Activated T-helper 2 cell treated with anti-CD3 and anti-CD28 coated beads, Interferon-gamma antibody, Interleukin-2, Interleukin-4, amounts not matched to agents 10 μg/mL and 5 μg/mL and 100 μg/mL, durations not matched to agents 14 hours and 24 hours and 36 hours (primary cell): Measurements from ENCODE around the gene HLCS. TPM values are rescaled to one million over a fixed set of nuclear protein-coding genes. Genes with fewer than 3 reads are reported as not detected.
"Not testable (repeated sequence)": the region's sequence is repeated elsewhere in the genome, so short reads cannot be mapped to it uniquely, and the experiment has no call there.

Experiments used
- DNase-seq: peaks from one replicate; pipeline ENCODE4 v3.0.0; 2021; ENCODE audit warnings: low spot score
- H3K27ac Mint-ChIP-seq: one replicate; pipeline ENCODE4 v1.8.0; 2021; ENCODE audit warnings: mixed read lengths
- H3K27me3 Mint-ChIP-seq: one replicate; pipeline ENCODE4 v1.8.0; 2021; ENCODE audit warnings: low read depth, mixed read lengths
- H3K36me3 Mint-ChIP-seq: one replicate; pipeline ENCODE4 v1.8.0; 2021; ENCODE audit warnings: low read depth, mixed read lengths
- H3K4me1 Mint-ChIP-seq: one replicate; pipeline ENCODE4 v1.8.0; 2021; ENCODE audit warnings: low read depth, mixed read lengths
- H3K4me3 Mint-ChIP-seq: one replicate; pipeline ENCODE4 v1.8.0; 2021; ENCODE audit warnings: low read depth, mild to moderate bottlenecking, moderate library complexity, mixed read lengths
- H3K9me3 Mint-ChIP-seq: one replicate; pipeline ENCODE4 v1.8.0; 2021; ENCODE audit warnings: mixed read lengths
- intact Hi-C: fragments of 100-400 bp; cut with micrococcal nuclease; formaldehyde crosslinking; loops from one replicate; pipeline ENCODE4 v1.15.1; 2023
- total RNA-seq: library from RNA; stranded (reverse); gene quantifications from 2 replicates; pipeline ENCODE4 v1.2.3, GENCODE V29; 2022

Gene HLCS
- 17.2 and 18.7 TPM in 2 replicates for total RNA-seq

DNA sequence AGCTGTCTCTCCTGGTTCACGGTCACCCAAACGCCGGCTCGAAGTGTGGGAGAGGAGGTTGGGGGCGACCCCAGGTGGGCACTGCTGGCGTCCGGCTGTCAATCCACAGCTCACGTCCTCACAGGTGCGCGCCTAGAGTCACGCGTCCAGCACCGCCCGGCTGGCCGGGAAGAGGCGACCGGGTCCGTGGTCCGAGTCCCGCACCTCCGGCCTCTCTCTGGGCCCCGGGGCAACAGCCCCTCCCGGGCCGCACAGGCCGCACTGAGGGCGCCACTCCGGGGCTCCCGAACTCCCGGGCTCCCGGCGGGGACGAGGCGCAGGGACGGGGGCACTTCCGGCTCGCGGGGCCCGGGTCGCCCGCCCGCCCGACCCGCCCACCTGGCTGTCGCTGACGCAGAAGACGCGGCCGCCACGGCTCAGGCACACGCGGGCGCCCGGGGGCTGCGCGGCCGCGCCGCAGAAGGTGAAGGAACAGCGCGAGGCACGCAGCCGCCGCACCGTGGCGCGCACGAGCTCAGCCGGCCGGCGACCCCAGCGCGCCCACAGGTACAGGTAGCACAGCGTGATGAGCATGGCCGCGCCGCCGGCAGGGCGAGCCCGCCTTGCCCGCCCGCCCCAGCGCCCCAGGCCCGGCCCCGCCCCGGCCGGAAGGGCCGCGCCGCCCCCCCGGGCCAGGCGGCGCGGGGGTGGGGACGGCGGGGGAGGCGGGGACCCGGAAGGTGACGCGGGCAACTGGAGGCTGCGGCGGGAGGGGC is at the start of gene HLCS:
HLCS (minus strand) TSS at position 604 of the 755 bp plus-strand sequence; CDS start at position 573, 31 bp downstream.
- H3K4me1 Mint-ChIP-seq: peaks cover 20% of the 10 kb centered on the region
- DNase-seq: peak; percentile 66
- no peaks in the 10 kb centered on the region for H3K9me3 Mint-ChIP-seq
- H3K27ac Mint-ChIP-seq: peak within 1 kb of the TSS; percentile 80
- intact Hi-C loops: loop anchor here (1.0 to 10.0 kb wide), 4 partner anchors 41 to 599 kb away; partner anchors contain the start of gene RIPPLY3
- H3K4me3 Mint-ChIP-seq: peak within 1 kb of the TSS; percentile 84
- H3K36me3 Mint-ChIP-seq: peaks cover 7% of the 10 kb centered on the region
- H3K27me3 Mint-ChIP-seq: no peaks in the 10 kb centered on the region

DNA sequence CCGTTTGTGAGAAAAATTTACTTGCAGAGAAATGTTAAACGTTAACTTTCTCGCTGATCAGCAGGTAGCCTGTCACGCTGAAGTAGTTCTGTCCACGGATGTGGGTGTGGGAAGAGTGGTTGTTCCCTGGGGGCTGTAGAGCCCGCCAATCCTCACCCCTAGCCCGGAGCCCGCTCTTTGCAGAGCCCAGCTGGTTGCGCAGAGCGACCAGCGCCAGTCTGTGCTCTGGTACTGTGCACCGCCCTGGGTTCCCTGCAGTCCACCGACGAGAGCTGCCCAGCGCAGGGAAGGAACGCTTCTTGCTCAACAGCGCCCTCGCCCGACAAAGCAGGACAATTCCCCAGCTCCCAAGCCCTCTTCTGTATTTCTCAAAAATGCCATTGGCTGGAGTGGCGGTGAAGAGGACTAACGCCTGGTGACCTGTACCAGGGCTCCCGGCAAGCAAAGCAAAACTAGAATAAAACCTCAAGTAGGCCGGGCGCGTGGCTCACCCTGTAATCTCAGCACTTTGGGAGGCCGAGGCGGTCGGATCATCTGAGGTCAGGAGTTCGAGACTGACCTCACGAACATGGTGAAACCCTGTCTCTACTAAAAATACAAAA is 43.4 kb upstream of the HLCS start:
- Mint-ChIP-seq H3K36me3 (no peaks in the 10 kb centered on the region), H3K27me3 (peaks cover 34% of the 10 kb centered on the region), H3K27ac (no peak overlapping the region), H3K4me1 (peaks cover 13% of the 10 kb centered on the region), H3K9me3 (no peaks in the 10 kb centered on the region), H3K4me3 (peak overlapping the region; percentile 62)
- intact Hi-C loops: loop anchor here (1.0 to 5.0 kb wide), 2 partner anchors 43 to 71 kb away; partner anchors contain the start of gene HLCS
- peak; percentile 69 for DNase-seq

DNA sequence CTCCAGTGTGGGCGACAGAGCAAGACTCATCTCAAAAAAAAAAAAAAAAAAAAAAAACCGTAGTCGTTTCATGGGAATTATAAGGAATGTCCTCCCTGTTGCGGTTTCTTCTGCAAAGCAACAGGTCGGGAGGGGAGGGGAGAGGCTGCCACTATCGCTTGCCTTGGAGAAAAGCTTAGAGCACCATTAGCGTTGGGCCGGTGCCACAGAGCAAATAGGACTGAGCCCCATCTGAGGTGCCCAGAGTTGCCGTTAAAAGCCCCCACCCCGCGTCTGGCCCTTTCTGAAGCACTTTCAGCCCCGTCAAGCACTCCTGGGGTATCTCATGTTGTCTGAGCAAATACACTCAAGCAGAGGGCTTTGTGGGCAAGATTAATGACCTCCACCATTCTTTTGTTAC is 42.3 kb upstream of the HLCS start:
- Mint-ChIP-seq H3K27me3 (peaks cover 32% of the 10 kb centered on the region), H3K9me3 (no peaks in the 10 kb centered on the region), H3K27ac (no peak overlapping the region), H3K4me3 (no peak overlapping the region), H3K36me3 (no peaks in the 10 kb centered on the region), H3K4me1 (peaks cover 13% of the 10 kb centered on the region)
- intact Hi-C loops: loop anchor here (5.0 kb wide), 1 partner anchor 41 kb away; the partner anchor contains the start of gene HLCS
- DNase-seq: no peak

DNA sequence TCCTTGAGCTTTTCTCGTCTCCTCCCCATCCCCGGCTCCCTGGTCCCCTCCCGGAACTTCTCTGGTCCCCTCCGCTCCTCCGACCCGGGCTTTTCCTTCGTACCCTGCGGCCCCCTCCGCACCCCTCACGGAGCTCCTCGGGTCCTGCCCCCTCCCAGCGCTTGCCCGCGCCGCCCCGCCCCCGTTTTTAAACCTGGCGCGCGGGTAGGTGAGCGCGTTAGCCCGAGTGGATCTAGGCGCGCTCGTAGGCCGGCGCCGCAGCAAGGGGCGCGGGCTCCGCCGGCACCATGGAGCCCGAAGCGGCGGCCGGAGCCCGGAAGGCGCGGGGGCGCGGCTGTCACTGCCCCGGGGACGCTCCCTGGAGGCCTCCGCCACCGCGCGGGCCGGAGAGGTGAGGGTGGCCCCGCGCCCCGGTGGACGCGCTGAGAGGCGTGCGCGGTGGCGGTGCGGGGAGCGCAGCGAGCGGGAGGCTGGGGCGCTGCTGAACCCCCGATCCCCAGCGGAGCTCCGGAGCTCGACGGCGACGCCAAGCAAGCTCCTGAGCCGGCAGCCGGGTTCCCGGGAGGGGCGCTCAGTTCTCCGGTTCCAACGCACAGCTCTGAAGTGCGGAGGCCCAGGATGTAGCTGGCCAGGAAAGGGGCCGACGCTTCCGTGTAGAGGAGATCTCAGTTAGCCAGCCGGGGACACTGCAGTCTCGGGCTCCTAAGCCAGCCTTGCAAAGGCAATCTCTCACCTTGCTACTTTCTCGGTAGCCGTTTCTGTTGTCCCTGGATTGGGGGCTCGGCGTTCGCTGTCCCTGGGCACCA is 40.2 kb upstream of the HLCS start, which contains the start of gene RIPPLY3:
RIPPLY3 (plus strand) TSS at position 217 of the 806 bp plus-strand sequence; CDS start at position 288, 71 bp downstream.
- Mint-ChIP-seq H3K4me3 (peak within 1 kb of the TSS; percentile 61), H3K27ac (no peak within 1 kb of the TSS), H3K4me1 (peaks cover 15% of the 10 kb centered on the region), H3K9me3 (no peaks in the 10 kb centered on the region), H3K36me3 (no peaks in the 10 kb centered on the region), H3K27me3 (peaks cover 34% of the 10 kb centered on the region)
- no peak for DNase-seq
- intact Hi-C loops: loop anchor here (5.0 kb wide), 1 partner anchor 39 kb away; the partner anchor contains the start of gene HLCS

DNA sequence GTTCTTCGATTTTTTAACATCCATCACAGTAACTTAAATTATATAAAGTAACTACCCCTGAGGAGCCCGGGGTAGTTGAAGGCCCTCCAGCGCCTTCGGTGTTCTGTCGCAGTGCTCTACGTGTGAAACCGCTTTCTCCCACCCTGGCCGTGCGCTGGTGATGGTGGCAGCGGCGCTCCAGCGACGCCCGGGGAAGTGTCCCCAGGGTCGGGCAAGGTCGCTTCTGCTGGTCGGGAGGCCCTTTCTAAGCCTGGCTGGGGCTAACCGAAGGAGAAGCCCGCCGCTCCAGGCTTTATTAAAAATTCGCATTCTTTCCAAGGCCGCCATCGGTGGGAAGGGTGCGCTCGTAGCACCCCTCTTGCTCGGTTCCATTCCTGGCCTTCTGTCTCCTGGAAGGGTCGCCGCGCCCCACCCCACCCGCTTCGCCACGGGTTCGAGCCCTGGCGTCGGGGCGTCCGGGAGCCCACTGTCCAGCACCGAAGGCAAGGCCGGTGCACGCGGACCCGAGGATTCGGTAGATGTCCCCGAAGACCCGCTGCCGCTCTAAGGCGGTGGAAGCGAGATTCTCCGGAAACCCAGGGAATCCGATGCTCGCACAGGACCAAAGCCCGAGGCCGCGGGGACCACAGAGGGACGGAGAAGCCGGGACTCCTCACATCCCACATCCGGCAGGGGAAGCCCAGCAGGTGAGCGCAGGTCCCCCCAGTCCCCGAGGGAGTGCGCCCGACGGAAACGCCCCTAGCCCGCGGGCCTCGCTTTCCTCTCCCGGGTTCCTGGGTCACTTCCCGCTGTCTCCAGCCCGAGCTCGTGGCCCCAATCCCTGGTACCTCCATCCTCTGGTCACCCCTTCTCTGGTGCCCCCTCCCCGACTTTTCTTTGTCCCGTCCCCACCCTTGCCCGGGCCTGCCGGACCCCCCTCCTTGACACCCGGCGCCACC is 39.3 kb upstream of the HLCS start:
- intact Hi-C loops: loop anchor here (5.0 kb wide), 1 partner anchor 39 kb away; the partner anchor contains the start of gene HLCS
- no peak overlapping the region for H3K27ac Mint-ChIP-seq
- no peaks in the 10 kb centered on the region for H3K9me3 Mint-ChIP-seq
- no peaks in the 10 kb centered on the region for H3K36me3 Mint-ChIP-seq
- peaks cover 21% of the 10 kb centered on the region for H3K4me1 Mint-ChIP-seq
- H3K4me3 Mint-ChIP-seq: peak overlapping the region; percentile 17
- H3K27me3 Mint-ChIP-seq: peaks cover 34% of the 10 kb centered on the region
- no peak for DNase-seq

DNA sequence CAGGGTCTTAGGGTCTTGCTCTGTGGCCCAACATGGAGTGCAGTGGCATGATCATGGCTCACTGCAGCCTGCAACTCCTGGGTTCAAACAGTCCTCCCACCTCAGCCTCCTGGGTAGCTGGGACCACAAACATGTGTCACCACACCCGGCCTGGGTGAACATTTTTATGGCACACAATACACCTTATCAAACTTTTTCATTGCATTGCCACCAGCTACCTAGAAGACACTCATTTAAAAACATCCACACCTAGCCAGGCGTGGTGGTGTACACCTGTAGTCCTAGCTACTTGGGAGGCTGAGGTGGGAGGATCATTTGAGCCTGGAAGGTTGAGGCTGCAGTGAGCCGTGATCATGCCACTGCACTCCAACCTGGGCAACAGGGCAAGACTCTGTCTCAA is 37.4 kb upstream of the HLCS start:
- intact Hi-C loops, H3K27ac Mint-ChIP-seq, H3K4me3 Mint-ChIP-seq, H3K9me3 Mint-ChIP-seq, DNase-seq, H3K36me3 Mint-ChIP-seq: not testable (repeated sequence)
- Mint-ChIP-seq H3K27me3 (peaks cover 27% of the 10 kb centered on the region), H3K4me1 (peaks cover 18% of the 10 kb centered on the region)

DNA sequence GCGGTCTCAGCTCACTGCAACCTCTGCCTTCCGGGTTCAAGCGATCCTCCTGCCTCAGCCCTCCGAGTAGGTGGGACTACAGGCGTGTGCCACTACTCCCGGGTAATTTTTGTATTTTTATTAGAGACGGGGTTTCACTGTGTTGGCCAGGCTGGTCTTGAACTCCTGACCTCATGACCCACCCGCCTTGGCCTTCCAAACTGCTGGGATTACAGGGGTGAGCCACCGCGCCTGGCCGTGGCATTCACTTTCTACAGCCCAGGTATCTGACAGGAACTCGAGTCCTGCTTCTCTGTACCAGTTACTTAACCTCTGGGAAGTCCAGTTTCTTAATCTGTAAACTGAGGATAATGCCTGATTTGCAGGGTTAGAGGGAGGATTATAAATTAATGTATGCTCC is 36.4 kb upstream of the HLCS start:
- H3K4me1 Mint-ChIP-seq: peaks cover 18% of the 10 kb centered on the region
- H3K4me3 Mint-ChIP-seq, H3K36me3 Mint-ChIP-seq, H3K9me3 Mint-ChIP-seq, H3K27ac Mint-ChIP-seq, DNase-seq, intact Hi-C loops: not testable (repeated sequence)
- peaks cover 19% of the 10 kb centered on the region for H3K27me3 Mint-ChIP-seq

DNA sequence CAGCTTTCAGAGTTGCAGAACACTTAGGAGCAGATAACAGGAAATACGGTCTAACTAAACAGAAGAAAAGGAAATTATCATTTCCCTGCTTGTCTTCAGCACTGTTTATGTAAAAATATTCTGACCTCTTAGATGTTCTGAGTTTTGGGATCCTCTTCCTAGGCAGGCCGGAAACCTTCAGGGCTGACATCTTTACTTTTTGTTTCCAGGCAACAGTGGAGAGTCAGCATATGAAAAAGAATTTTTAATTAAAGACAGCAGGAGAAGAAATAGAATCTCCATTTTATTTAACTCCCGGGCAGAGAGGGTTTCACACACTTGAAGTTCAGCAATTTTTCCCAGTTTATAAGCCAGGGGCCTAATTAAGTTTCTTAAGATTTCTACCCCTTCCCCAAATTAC is 35.0 kb upstream of the HLCS start:
- peaks cover 13% of the 10 kb centered on the region for H3K27me3 Mint-ChIP-seq
- peaks cover 11% of the 10 kb centered on the region for H3K4me1 Mint-ChIP-seq
- H3K27ac Mint-ChIP-seq: no peak overlapping the region
- no peaks in the 10 kb centered on the region for H3K36me3 Mint-ChIP-seq
- no peak overlapping the region for H3K4me3 Mint-ChIP-seq
- intact Hi-C loops: no loop called here
- no peaks in the 10 kb centered on the region for H3K9me3 Mint-ChIP-seq
- no peak for DNase-seq

DNA sequence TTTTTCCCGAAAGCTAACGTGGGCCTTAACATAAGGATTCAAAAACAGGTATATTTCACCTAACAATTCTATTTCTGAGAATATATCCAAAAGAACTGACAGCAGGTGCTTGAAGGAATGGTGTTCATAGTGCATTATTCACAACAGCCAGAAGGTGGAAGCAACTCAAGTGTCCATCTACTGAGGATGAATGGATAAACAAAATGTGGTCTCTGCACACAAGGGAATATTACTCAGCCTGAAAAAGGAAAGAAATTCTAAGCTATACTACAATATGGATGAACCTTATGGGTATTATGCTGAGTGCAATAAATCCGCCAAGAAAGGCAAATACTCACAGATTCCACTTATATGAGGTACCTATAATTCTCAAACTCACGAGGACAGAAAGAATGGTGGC is 33.9 kb upstream of the HLCS start:
- Mint-ChIP-seq H3K4me1 (peaks cover 11% of the 10 kb centered on the region), H3K27ac (no peak overlapping the region)
- intact Hi-C loops: no loop called here

DNA sequence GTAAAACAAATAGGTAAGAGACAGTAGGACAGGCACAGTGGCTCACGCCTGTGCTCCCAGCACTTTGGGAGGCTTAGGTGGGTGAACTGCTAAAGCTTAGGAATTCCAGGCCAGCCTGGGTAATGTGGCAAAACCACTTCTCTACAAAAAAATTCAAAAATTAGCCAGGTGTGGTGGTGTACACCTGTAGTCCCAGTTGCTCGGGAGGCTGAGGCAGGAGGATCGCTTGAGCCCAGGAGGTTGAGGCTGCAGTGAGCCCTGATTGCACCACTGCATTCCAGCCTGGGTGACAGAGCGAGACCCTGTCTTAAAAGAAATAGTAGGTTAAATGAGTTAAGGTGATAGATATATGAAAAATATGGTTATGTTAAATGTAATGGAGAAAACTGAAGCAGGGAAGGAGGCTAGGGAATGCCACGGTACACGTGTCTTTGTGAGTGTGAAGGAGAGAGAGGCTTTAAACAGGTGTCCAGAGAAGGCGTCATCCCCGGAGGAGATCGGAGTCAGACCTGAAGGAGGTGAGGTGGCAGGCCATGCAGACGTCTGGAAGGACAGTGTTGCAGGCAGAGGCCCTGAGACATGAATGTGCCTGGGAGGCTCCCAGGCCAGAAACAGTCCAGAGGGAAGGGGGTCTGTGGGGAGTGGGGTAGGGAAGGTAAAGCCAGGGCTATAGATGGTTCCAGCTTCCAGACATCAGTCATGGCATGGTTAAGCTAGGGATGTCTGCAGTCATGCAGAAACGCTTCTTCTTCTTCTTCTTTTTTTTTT is 32.8 kb upstream of the HLCS start:
- Mint-ChIP-seq H3K36me3 (no peaks in the 10 kb centered on the region), H3K27ac (no peak overlapping the region)

More for the DNA sequence above, 33.9 kb upstream of the HLCS start:
- H3K36me3 Mint-ChIP-seq: no peaks in the 10 kb centered on the region
- no peak overlapping the region for H3K4me3 Mint-ChIP-seq
- no peaks in the 10 kb centered on the region for H3K9me3 Mint-ChIP-seq
- no peak for DNase-seq
- H3K27me3 Mint-ChIP-seq: peaks cover 13% of the 10 kb centered on the region

DNA sequence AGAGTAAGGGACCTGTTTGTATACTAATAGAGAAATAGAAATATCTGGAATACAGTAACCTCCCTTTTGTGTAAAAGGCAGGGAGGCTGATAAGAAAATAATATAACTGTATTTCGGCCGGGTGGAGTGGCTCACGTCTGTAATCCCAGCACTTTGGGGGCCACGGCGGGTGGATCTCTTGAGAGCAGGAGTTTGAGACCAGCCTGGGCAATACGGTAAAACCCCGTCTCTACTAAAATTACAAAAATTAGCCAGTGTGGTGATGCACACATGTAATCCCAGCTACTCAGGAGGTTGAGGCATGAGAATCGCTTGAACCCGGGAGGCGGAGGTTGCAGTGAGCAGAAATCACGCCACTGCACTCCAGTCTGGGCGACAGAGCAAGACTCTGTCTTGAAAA is 28.8 kb upstream of the HLCS start:
- DNase-seq, H3K4me3 Mint-ChIP-seq, intact Hi-C loops, H3K36me3 Mint-ChIP-seq, H3K27me3 Mint-ChIP-seq, H3K9me3 Mint-ChIP-seq, H3K4me1 Mint-ChIP-seq, H3K27ac Mint-ChIP-seq: not testable (repeated sequence)

More for the DNA sequence above, 32.8 kb upstream of the HLCS start:
- no peak for DNase-seq
- H3K4me3 Mint-ChIP-seq: no peak overlapping the region
- intact Hi-C loops: no loop called here
- peaks cover 11% of the 10 kb centered on the region for H3K27me3 Mint-ChIP-seq
- peaks cover 11% of the 10 kb centered on the region for H3K4me1 Mint-ChIP-seq
- no peaks in the 10 kb centered on the region for H3K9me3 Mint-ChIP-seq
